Liver (tissue), 9 donors: ENCODE measurements around the gene DPYSL4. TPM values are rescaled to one million over a fixed set of nuclear protein-coding genes. Genes with fewer than 3 reads are reported as not detected.

ENCODE experiments used
- DNase-seq: peaks from one replicate; pipeline ENCODE4 v3.0.0-alpha.2; 2017; ENCODE audit warnings: low spot score
- H3K27ac ChIP-seq, 2 donors: one replicate each; pipeline ENCODE4 v1.7.0; 2013; ENCODE audit warnings: inconsistent platforms in 2 of 2, low read length in 2 of 2, control low read depth in 1 of 2, low read depth in 1 of 2, mild to moderate bottlenecking in 1 of 2
- H3K27me3 ChIP-seq, 4 donors: one replicate each; pipeline versions ENCODE4 v1.6.1 to v1.7.0; 2013; ENCODE audit warnings: low read length in 3 of 4, inconsistent platforms in 1 of 4, mild to moderate bottlenecking in 1 of 4, moderate library complexity in 1 of 4; ENCODE audit not compliant: control insufficient read depth in 4 of 4, insufficient read depth in 4 of 4
- H3K36me3 ChIP-seq, 4 donors: one replicate each; pipeline versions ENCODE4 v1.6.1 to v1.7.0; 2013; ENCODE audit warnings: low read length in 3 of 4, mild to moderate bottlenecking in 3 of 4, low read depth in 1 of 4, moderate library complexity in 1 of 4; ENCODE audit not compliant: control insufficient read depth in 4 of 4, insufficient read depth in 3 of 4
- H3K4me1 ChIP-seq, 4 donors: one replicate each; pipeline versions ENCODE4 v1.6.1 to v1.7.0; 2013; ENCODE audit warnings: low read length in 3 of 4, mild to moderate bottlenecking in 3 of 4, moderate library complexity in 1 of 4; ENCODE audit not compliant: control insufficient read depth in 4 of 4, insufficient read depth in 4 of 4
- H3K4me3 ChIP-seq, 3 donors: one replicate each; pipeline versions ENCODE4 v1.6.1 to v1.7.0; 2013; ENCODE audit warnings: low read length in 3 of 3, control low read depth in 1 of 3, low read depth in 1 of 3, mild to moderate bottlenecking in 1 of 3
- H3K9ac ChIP-seq, 2 donors: one replicate each; pipeline ENCODE4 v1.7.0; 2013; ENCODE audit warnings: low read length in 2 of 2, mild to moderate bottlenecking in 2 of 2, moderate library complexity in 2 of 2, control low read depth in 1 of 2, low read depth in 1 of 2
- H3K9me3 ChIP-seq, 4 donors: one replicate each; pipeline versions ENCODE4 v1.6.1 to v1.7.0; 2013; ENCODE audit warnings: low read length in 3 of 4; ENCODE audit not compliant: control insufficient read depth in 4 of 4
- CTCF ChIP-seq: fragments of 150-350 bp; IDR thresholded peaks from 2 replicates; pipeline ENCODE4 v1.5.1; 2017; ENCODE audit warnings: improper control_type of control experiment, low read depth, low read length; ENCODE audit not compliant: missing input control
- EGR1 ChIP-seq, 2 donors: IDR thresholded peaks; 2 replicates each; pipeline ENCODE4 v1.6.1; 2016 to 2018; ENCODE audit warnings: antibody characterized with exemption in 2 of 2, low read depth in 2 of 2
- FOXA1 ChIP-seq: IDR thresholded peaks from 2 replicates; pipeline ENCODE4 v1.6.1; 2016; ENCODE audit warnings: antibody characterized with exemption
- FOXA2 ChIP-seq: IDR thresholded peaks from 2 replicates; pipeline ENCODE4 v1.6.1; 2016; ENCODE audit warnings: antibody characterized with exemption
- GABPA ChIP-seq, 2 donors: IDR thresholded peaks in 1 of 2; conservative IDR thresholded peaks in 1 of 2; 2 replicates each; pipeline ENCODE4 v1.6.1; 2016; ENCODE audit warnings: antibody characterized with exemption in 2 of 2, mild to moderate bottlenecking in 1 of 2, moderate library complexity in 1 of 2
- HNF4A ChIP-seq, 2 donors: conservative IDR thresholded peaks; 2 replicates each; pipeline ENCODE4 v1.6.1; 2016; ENCODE audit warnings: antibody characterized with exemption in 2 of 2, mild to moderate bottlenecking in 2 of 2
- HNF4G ChIP-seq: IDR thresholded peaks from 2 replicates; pipeline ENCODE4 v1.6.1; 2016; ENCODE audit warnings: antibody characterized with exemption
- JUND ChIP-seq, 2 donors: IDR thresholded peaks; 2 replicates each; pipeline ENCODE4 v1.6.1; 2016; ENCODE audit warnings: antibody characterized with exemption in 2 of 2
- MAX ChIP-seq: IDR thresholded peaks from 2 replicates; pipeline ENCODE4 v1.6.1; 2016; ENCODE audit warnings: antibody characterized with exemption
- NR2F2 ChIP-seq: IDR thresholded peaks from 2 replicates; pipeline ENCODE4 v1.6.1; 2016; ENCODE audit warnings: antibody characterized with exemption
- RAD21 ChIP-seq, 2 donors: IDR thresholded peaks; 2 replicates each; pipeline ENCODE4 v1.6.1; 2016; ENCODE audit warnings: antibody characterized with exemption in 2 of 2, mild to moderate bottlenecking in 2 of 2
- RXRA ChIP-seq, 2 donors: IDR thresholded peaks; 2 replicates each; pipeline ENCODE4 v1.6.1; 2017 to 2018; ENCODE audit warnings: antibody characterized with exemption in 2 of 2, mild to moderate bottlenecking in 1 of 2
- SP1 ChIP-seq: IDR thresholded peaks from 2 replicates; pipeline ENCODE4 v1.6.1; 2018; ENCODE audit warnings: antibody characterized with exemption, mild to moderate bottlenecking
- TAF1 ChIP-seq: conservative IDR thresholded peaks from 2 replicates; pipeline ENCODE4 v1.6.1; 2016; ENCODE audit warnings: antibody characterized with exemption, mild to moderate bottlenecking
- YY1 ChIP-seq: IDR thresholded peaks from 2 replicates; pipeline ENCODE4 v1.6.1; 2016; ENCODE audit warnings: antibody characterized with exemption, mild to moderate bottlenecking
- WGBS: extraction: QIAGEN DNeasy Blood & Tissue Kit; methylation state at CpG from one replicate; pipeline ENCODE4 v1.1.7; 2013; 5-methylcytosine and 5-hydroxymethylcytosine counted together
- polyA plus RNA-seq, 2 donors: library from polyadenylated mRNA; stranded (reverse) in 1 of 2; unstranded in 1 of 2; fragments of 200-250 nt in 1 of 2; fragments of >200 nt in 1 of 2; fragmentation: Nextera tagmentation in 1 of 2; extraction: Ambion mirVana in 1 of 2; gene quantifications; one replicate each; pipeline versions ENCODE4 v1.2.1 to v1.2.3, GENCODE V29; 2013 to 2015
- total RNA-seq, 2 donors: library from RNA; depleted of rRNA; stranded (reverse); fragments of >200 nt; gene quantifications; one replicate each; pipeline ENCODE4 v1.2.3, GENCODE V29; 2014
- TF ChIP-seq, protein P1 (sequence below): IDR thresholded peaks from 2 replicates; pipeline ENCODE4 v1.6.1; 2016; ENCODE audit warnings: antibody characterized with exemption
- TF ChIP-seq, protein P2 (sequence below): IDR thresholded peaks from 2 replicates; pipeline ENCODE4 v1.6.1; 2016; ENCODE audit warnings: antibody characterized with exemption
- TF ChIP-seq, protein P3 (sequence below): IDR thresholded peaks from 2 replicates; pipeline ENCODE4 v1.6.1; 2016; ENCODE audit warnings: antibody characterized with exemption, mild to moderate bottlenecking
- donor health status: healthy.
- donor health status: healthy.
- donor health status: healthy.
- donor health status: healthy.
- donor health status: healthy.

DPYSL4 gene
- total and polyA plus RNA-seq, 4 donors: 0.19 to 2.2 (median 0.26) TPM

DNA sequence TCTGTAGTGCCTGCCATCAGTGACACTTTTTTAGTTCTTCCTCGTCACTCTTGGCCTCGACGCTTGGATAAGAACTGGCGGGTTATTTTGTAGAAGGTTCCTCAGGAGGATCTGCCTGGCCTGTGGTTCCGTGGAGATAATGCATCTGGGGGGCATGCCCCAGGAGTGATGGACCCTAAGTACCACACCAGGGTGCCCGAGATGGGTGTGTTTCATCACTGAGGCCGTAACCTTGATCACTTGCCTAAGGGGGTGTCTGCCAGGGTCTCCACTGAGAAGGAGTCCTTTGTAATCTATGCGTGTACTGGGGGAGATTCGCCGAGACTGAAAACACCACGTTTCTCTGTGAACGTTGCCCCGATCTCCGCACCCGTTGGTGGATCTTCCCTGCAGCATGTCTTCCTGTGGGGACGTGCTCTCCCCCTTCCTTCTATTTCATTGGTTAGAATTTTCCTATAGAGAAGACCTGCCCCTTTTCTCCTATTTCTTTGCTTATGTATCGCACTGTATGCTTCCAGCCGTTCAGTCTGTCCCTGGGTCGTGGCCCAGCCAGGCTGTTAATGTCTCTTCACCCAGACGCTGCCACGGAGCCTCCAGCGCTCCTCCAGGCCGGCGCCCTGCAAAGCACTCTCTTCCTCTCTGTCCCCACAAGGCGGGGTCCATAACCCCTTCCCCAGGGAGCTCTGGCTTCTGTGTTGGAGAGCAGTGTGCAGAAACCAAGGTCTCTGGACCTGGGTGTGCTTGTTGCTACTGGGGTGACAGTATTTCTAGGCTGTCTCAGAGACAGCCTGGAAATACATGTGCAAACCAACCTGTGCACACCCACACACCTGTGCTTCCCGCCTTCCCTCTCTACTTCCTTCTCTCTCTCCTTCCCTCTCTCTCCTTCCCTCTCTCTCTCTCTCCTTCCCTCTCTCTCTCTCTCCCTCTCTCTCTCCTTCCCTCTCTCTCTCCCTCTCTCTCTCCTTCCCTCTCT is 14.4 kb upstream of the DPYSL4 start:
- Histone ChIP-seq H3K9ac (no peak overlapping the region), H3K4me3 (no peak overlapping the region), H3K4me1 (no peaks in the 10 kb centered on the region), H3K27me3 (peaks cover 0 to 6% (median 3%) of the 10 kb centered on the region in 4 donors), H3K27ac (no peak overlapping the region), H3K36me3 (no peaks in the 10 kb centered on the region), H3K9me3 (no peaks in the 10 kb centered on the region)
- WGBS: 68% methylated on average over 26 of the region's 26 CpGs
- no peak for DNase-seq
- TF ChIP-seq NR2F2 (no peak), HNF4G (no peak), FOXA1 (no peak), FOXA2 (no peak), HNF4A (conservative IDR thresholded peaks at IDR 0.05) (no peak), EGR1 (IDR thresholded peaks at IDR 0.05; ENCODE audit: low read depth in 2 of 2) (no peak), JUND (IDR thresholded peaks at IDR 0.05) (no peak)
- TF ChIP-seq, protein P1, sequence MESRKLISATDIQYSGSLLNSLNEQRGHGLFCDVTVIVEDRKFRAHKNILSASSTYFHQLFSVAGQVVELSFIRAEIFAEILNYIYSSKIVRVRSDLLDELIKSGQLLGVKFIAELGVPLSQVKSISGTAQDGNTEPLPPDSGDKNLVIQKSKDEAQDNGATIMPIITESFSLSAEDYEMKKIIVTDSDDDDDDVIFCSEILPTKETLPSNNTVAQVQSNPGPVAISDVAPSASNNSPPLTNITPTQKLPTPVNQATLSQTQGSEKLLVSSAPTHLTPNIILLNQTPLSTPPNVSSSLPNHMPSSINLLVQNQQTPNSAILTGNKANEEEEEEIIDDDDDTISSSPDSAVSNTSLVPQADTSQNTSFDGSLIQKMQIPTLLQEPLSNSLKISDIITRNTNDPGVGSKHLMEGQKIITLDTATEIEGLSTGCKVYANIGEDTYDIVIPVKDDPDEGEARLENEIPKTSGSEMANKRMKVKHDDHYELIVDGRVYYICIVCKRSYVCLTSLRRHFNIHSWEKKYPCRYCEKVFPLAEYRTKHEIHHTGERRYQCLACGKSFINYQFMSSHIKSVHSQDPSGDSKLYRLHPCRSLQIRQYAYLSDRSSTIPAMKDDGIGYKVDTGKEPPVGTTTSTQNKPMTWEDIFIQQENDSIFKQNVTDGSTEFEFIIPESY: no peak

- Histone ChIP-seq H3K27me3 (peaks cover 0 to 9% (median 5%) of the 10 kb centered on the region in 4 donors), H3K27ac (no peak overlapping the region), H3K4me3 (no peak overlapping the region), H3K36me3 (no peaks in the 10 kb centered on the region), H3K4me1 (no peaks in the 10 kb centered on the region), H3K9me3 (no peaks in the 10 kb centered on the region), H3K9ac (no peak overlapping the region)
- WGBS: 91% methylated on average over 5 of the region's 5 CpGs
- DNase-seq: no peak
- TF ChIP-seq CTCF: no peak
- TF ChIP-seq, protein P1: no peak
- TF ChIP-seq HNF4G: no peak
- no peak for TF ChIP-seq RAD21 (IDR thresholded peaks at IDR 0.05)
- TF ChIP-seq TAF1: no peak
- no peak for TF ChIP-seq HNF4A (conservative IDR thresholded peaks at IDR 0.05)
- no peak for TF ChIP-seq NR2F2
- TF ChIP-seq RXRA (IDR thresholded peaks at IDR 0.05): no peak
- TF ChIP-seq, protein P2, sequence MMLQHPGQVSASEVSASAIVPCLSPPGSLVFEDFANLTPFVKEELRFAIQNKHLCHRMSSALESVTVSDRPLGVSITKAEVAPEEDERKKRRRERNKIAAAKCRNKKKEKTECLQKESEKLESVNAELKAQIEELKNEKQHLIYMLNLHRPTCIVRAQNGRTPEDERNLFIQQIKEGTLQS: no peak
- TF ChIP-seq, protein P3, sequence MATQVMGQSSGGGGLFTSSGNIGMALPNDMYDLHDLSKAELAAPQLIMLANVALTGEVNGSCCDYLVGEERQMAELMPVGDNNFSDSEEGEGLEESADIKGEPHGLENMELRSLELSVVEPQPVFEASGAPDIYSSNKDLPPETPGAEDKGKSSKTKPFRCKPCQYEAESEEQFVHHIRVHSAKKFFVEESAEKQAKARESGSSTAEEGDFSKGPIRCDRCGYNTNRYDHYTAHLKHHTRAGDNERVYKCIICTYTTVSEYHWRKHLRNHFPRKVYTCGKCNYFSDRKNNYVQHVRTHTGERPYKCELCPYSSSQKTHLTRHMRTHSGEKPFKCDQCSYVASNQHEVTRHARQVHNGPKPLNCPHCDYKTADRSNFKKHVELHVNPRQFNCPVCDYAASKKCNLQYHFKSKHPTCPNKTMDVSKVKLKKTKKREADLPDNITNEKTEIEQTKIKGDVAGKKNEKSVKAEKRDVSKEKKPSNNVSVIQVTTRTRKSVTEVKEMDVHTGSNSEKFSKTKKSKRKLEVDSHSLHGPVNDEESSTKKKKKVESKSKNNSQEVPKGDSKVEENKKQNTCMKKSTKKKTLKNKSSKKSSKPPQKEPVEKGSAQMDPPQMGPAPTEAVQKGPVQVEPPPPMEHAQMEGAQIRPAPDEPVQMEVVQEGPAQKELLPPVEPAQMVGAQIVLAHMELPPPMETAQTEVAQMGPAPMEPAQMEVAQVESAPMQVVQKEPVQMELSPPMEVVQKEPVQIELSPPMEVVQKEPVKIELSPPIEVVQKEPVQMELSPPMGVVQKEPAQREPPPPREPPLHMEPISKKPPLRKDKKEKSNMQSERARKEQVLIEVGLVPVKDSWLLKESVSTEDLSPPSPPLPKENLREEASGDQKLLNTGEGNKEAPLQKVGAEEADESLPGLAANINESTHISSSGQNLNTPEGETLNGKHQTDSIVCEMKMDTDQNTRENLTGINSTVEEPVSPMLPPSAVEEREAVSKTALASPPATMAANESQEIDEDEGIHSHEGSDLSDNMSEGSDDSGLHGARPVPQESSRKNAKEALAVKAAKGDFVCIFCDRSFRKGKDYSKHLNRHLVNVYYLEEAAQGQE: no peak
- TF ChIP-seq YY1: no peak
- TF ChIP-seq EGR1 (IDR thresholded peaks at IDR 0.05; ENCODE audit: low read depth in 2 of 2): no peak
- no peak for TF ChIP-seq FOXA2
- no peak for TF ChIP-seq FOXA1
- no peak for TF ChIP-seq SP1
- no peak for TF ChIP-seq JUND (IDR thresholded peaks at IDR 0.05)
- no peak for TF ChIP-seq GABPA (IDR thresholded peaks at IDR 0.05 in 1 of 2, conservative IDR thresholded peaks at IDR 0.05 in 1 of 2)
- TF ChIP-seq MAX: no peak
Observed at GRCh38 chr10:132173185-132173584, 13.6 kb upstream of the DPYSL4 start.
